ENCODE measurements around the gene EMP2. TPM values are rescaled to one million over a fixed set of nuclear protein-coding genes. Genes with fewer than 3 reads are reported as not detected.

Gene EMP2
- total RNA-seq, 1 experiment from 2014 or later, result not detected

- Histone ChIP-seq H3K9me2 (replicated peaks; ENCODE audit: insufficient read depth, low read length) (no peaks in the 10 kb centered on the region), H3K27ac (ENCODE audit: low read length) (no peak overlapping the region), H3K79me2 (ENCODE audit: low read length) (no peaks in the 10 kb centered on the region), H3K9me3 (ENCODE audit: low read length) (no peaks in the 10 kb centered on the region), H3K4me2 (ENCODE audit: low read depth, low read length, poor library complexity, severe bottlenecking) (no peak overlapping the region), H3K27me3 (ENCODE audit: low read length) (no peaks in the 10 kb centered on the region), H3K4me1 (ENCODE audit: low read length) (peaks cover 8% of the 10 kb centered on the region), H2AFZ (ENCODE audit: low read length) (no peak overlapping the region), H3K36me3 (ENCODE audit: insufficient read depth, low read length) (no peaks in the 10 kb centered on the region), H3K4me3 (ENCODE audit: low read length) (no peak overlapping the region), H4K20me1 (ENCODE audit: insufficient read depth, low read depth, low read length) (no peaks in the 10 kb centered on the region), H3K9ac (ENCODE audit: low read length) (no peak overlapping the region)
- DNase-seq, result no peak
Observed at GRCh38 chr16:10577305-10578202, 2.8 kb downstream of the EMP2 start.

GRCh38 chr16:10576390-10577304, 3.8 kb downstream of the EMP2 start:
- DNase-seq, result no peak
- Histone ChIP-seq H4K20me1 (ENCODE audit: insufficient read depth, low read depth, low read length) (no peaks in the 10 kb centered on the region), H3K9me3 (ENCODE audit: low read length) (no peaks in the 10 kb centered on the region), H3K36me3 (ENCODE audit: insufficient read depth, low read length) (no peaks in the 10 kb centered on the region), H3K27me3 (ENCODE audit: low read length) (no peaks in the 10 kb centered on the region), H3K4me1 (ENCODE audit: low read length) (peaks cover 8% of the 10 kb centered on the region), H2AFZ (ENCODE audit: low read length) (no peak overlapping the region), H3K4me3 (ENCODE audit: low read length) (no peak overlapping the region), H3K79me2 (ENCODE audit: low read length) (no peaks in the 10 kb centered on the region), H3K9ac (ENCODE audit: low read length) (no peak overlapping the region), H3K9me2 (replicated peaks; ENCODE audit: insufficient read depth, low read length) (no peaks in the 10 kb centered on the region), H3K27ac (ENCODE audit: low read length) (no peak overlapping the region), H3K4me2 (ENCODE audit: low read depth, low read length, poor library complexity, severe bottlenecking) (no peak overlapping the region)

- Histone ChIP-seq H3K9ac (ENCODE audit: low read length) (no peak overlapping the region), H3K79me2 (ENCODE audit: low read length) (no peaks in the 10 kb centered on the region), H3K27ac (ENCODE audit: low read length) (no peak overlapping the region), H3K4me1 (ENCODE audit: low read length) (peaks cover 8% of the 10 kb centered on the region), H3K9me2 (replicated peaks; ENCODE audit: insufficient read depth, low read length) (no peaks in the 10 kb centered on the region), H3K9me3 (ENCODE audit: low read length) (no peaks in the 10 kb centered on the region), H3K36me3 (ENCODE audit: insufficient read depth, low read length) (no peaks in the 10 kb centered on the region), H2AFZ (ENCODE audit: low read length) (no peak overlapping the region), H3K4me3 (ENCODE audit: low read length) (no peak overlapping the region), H4K20me1 (ENCODE audit: insufficient read depth, low read depth, low read length) (no peaks in the 10 kb centered on the region), H3K4me2 (ENCODE audit: low read depth, low read length, poor library complexity, severe bottlenecking) (no peak overlapping the region), H3K27me3 (ENCODE audit: low read length) (no peaks in the 10 kb centered on the region)
- no peak for DNase-seq
Observed at GRCh38 chr16:10575506-10576130, 4.8 kb downstream of the EMP2 start.

- H3K4me1 ChIP-seq (ENCODE audit: low read length), result peaks cover 8% of the 10 kb centered on the region
- H3K27me3 ChIP-seq (ENCODE audit: low read length), result no peaks in the 10 kb centered on the region
- DNase-seq, result no peak
- H3K79me2 ChIP-seq (ENCODE audit: low read length), result no peaks in the 10 kb centered on the region
- H3K9me2 ChIP-seq (replicated peaks; ENCODE audit: insufficient read depth, low read length), result no peaks in the 10 kb centered on the region
- H3K36me3 ChIP-seq (ENCODE audit: insufficient read depth, low read length), result no peaks in the 10 kb centered on the region
- H4K20me1 ChIP-seq (ENCODE audit: insufficient read depth, low read depth, low read length), result no peaks in the 10 kb centered on the region
- H3K27ac ChIP-seq (ENCODE audit: low read length), result no peak overlapping the region
- H3K4me2 ChIP-seq (ENCODE audit: low read depth, low read length, poor library complexity, severe bottlenecking), result no peak overlapping the region
- H2AFZ ChIP-seq (ENCODE audit: low read length), result no peak overlapping the region
- no peak overlapping the region for H3K9ac ChIP-seq (ENCODE audit: low read length)
- no peak overlapping the region for H3K4me3 ChIP-seq (ENCODE audit: low read length)
- H3K9me3 ChIP-seq (ENCODE audit: low read length), result no peaks in the 10 kb centered on the region
Observed at GRCh38 chr16:10572611-10573010, 7.8 kb downstream of the EMP2 start.

- H3K27me3 ChIP-seq (ENCODE audit: low read length), result no peaks in the 10 kb centered on the region
- no peak overlapping the region for H3K4me2 ChIP-seq (ENCODE audit: low read depth, low read length, poor library complexity, severe bottlenecking)
- no peaks in the 10 kb centered on the region for H4K20me1 ChIP-seq (ENCODE audit: insufficient read depth, low read depth, low read length)
- no peaks in the 10 kb centered on the region for H3K4me1 ChIP-seq (ENCODE audit: low read length)
- H3K79me2 ChIP-seq (ENCODE audit: low read length), result no peaks in the 10 kb centered on the region
- H3K4me3 ChIP-seq (ENCODE audit: low read length), result no peak overlapping the region
- no peaks in the 10 kb centered on the region for H3K9me3 ChIP-seq (ENCODE audit: low read length)
- H3K9ac ChIP-seq (ENCODE audit: low read length), result no peak overlapping the region
- H3K36me3 ChIP-seq (ENCODE audit: insufficient read depth, low read length), result no peaks in the 10 kb centered on the region
- DNase-seq, result no peak
- H3K27ac ChIP-seq (ENCODE audit: low read length), result no peak overlapping the region
- no peak overlapping the region for H2AFZ ChIP-seq (ENCODE audit: low read length)
- H3K9me2 ChIP-seq (replicated peaks; ENCODE audit: insufficient read depth, low read length), result no peaks in the 10 kb centered on the region
Observed at GRCh38 chr16:10571354-10571753, 9.0 kb downstream of the EMP2 start.

- Histone ChIP-seq H3K4me1 (ENCODE audit: low read length) (no peaks in the 10 kb centered on the region), H3K9me3 (ENCODE audit: low read length) (no peaks in the 10 kb centered on the region), H3K9me2 (replicated peaks; ENCODE audit: insufficient read depth, low read length) (no peaks in the 10 kb centered on the region), H4K20me1 (ENCODE audit: insufficient read depth, low read depth, low read length) (no peaks in the 10 kb centered on the region), H3K9ac (ENCODE audit: low read length) (no peak overlapping the region), H2AFZ (ENCODE audit: low read length) (no peak overlapping the region), H3K27ac (ENCODE audit: low read length) (no peak overlapping the region), H3K4me2 (ENCODE audit: low read depth, low read length, poor library complexity, severe bottlenecking) (no peak overlapping the region), H3K36me3 (ENCODE audit: insufficient read depth, low read length) (no peaks in the 10 kb centered on the region), H3K79me2 (ENCODE audit: low read length) (no peaks in the 10 kb centered on the region), H3K4me3 (ENCODE audit: low read length) (no peak overlapping the region), H3K27me3 (ENCODE audit: low read length) (no peaks in the 10 kb centered on the region)
- DNase-seq, result no peak
Observed at GRCh38 chr16:10569621-10570020, 10.8 kb downstream of the EMP2 start.

- H3K79me2 ChIP-seq (ENCODE audit: low read length), result no peaks in the 10 kb centered on the region
- H4K20me1 ChIP-seq (ENCODE audit: insufficient read depth, low read depth, low read length), result no peaks in the 10 kb centered on the region
- no peak overlapping the region for H3K4me3 ChIP-seq (ENCODE audit: low read length)
- H3K4me2 ChIP-seq (ENCODE audit: low read depth, low read length, poor library complexity, severe bottlenecking), result no peak overlapping the region
- no peaks in the 10 kb centered on the region for H3K4me1 ChIP-seq (ENCODE audit: low read length)
- H3K27me3 ChIP-seq (ENCODE audit: low read length), result peaks cover 2% of the 10 kb centered on the region; the same call in 1 of the 2 replicates
- peak; percentile 52 for DNase-seq
- no peak overlapping the region for H3K27ac ChIP-seq (ENCODE audit: low read length)
- H3K9me2 ChIP-seq (replicated peaks; ENCODE audit: insufficient read depth, low read length), result no peaks in the 10 kb centered on the region
- no peaks in the 10 kb centered on the region for H3K9me3 ChIP-seq (ENCODE audit: low read length)
- no peak overlapping the region for H2AFZ ChIP-seq (ENCODE audit: low read length)
- H3K36me3 ChIP-seq (ENCODE audit: insufficient read depth, low read length), result no peaks in the 10 kb centered on the region
- H3K9ac ChIP-seq (ENCODE audit: low read length), result no peak overlapping the region
Observed at GRCh38 chr16:10566613-10567012, 13.8 kb downstream of the EMP2 start.

- Histone ChIP-seq H2AFZ (ENCODE audit: low read length) (no peak overlapping the region), H3K4me1 (ENCODE audit: low read length) (no peaks in the 10 kb centered on the region), H3K4me2 (ENCODE audit: low read depth, low read length, poor library complexity, severe bottlenecking) (no peak overlapping the region), H3K9me3 (ENCODE audit: low read length) (no peaks in the 10 kb centered on the region), H3K27me3 (ENCODE audit: low read length) (peaks cover 2% of the 10 kb centered on the region; the same call in 1 of the 2 replicates), H3K79me2 (ENCODE audit: low read length) (no peaks in the 10 kb centered on the region), H4K20me1 (ENCODE audit: insufficient read depth, low read depth, low read length) (no peaks in the 10 kb centered on the region), H3K4me3 (ENCODE audit: low read length) (no peak overlapping the region), H3K9me2 (replicated peaks; ENCODE audit: insufficient read depth, low read length) (no peaks in the 10 kb centered on the region), H3K36me3 (ENCODE audit: insufficient read depth, low read length) (no peaks in the 10 kb centered on the region), H3K9ac (ENCODE audit: low read length) (no peak overlapping the region), H3K27ac (ENCODE audit: low read length) (no peak overlapping the region)
- no peak for DNase-seq
Observed at GRCh38 chr16:10565167-10565566, 15.2 kb downstream of the EMP2 start.
